ENCODE results near the gene HIRIP3.
"Not testable (repeated sequence)": the region's sequence is repeated elsewhere in the genome, so short reads cannot be mapped to it uniquely, and the experiment has no call there.

HIRIP3 gene

DNA sequence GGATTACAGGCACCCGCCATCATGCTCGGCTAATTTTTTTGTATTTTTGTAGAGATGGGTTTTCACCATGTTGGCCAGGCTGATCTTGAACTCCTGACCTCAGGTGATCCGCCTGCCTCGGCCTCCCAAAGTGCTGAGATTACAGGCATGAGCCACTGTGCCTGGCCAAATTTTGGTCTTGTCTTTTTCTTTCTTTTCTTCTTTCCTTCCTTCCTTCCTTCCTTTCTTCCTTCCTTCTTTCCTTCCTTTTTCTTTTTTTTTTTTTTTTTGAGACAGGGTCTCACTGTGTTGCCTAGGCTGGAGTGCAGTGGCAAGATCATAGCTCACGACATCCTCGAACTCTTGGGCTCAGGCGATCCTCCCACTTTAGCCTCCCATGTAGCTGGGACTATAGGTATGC, 20.0 kb upstream of the HIRIP3 start:
- DNase-seq: not testable (repeated sequence)

- DNase-seq: not testable (repeated sequence)
Measured at GRCh38 chr16:30012598-30012997, 17.2 kb upstream of the HIRIP3 start.

GRCh38 chr16:30011714-30012504, 16.5 kb upstream of the HIRIP3 start:
- no peak for DNase-seq

DNA sequence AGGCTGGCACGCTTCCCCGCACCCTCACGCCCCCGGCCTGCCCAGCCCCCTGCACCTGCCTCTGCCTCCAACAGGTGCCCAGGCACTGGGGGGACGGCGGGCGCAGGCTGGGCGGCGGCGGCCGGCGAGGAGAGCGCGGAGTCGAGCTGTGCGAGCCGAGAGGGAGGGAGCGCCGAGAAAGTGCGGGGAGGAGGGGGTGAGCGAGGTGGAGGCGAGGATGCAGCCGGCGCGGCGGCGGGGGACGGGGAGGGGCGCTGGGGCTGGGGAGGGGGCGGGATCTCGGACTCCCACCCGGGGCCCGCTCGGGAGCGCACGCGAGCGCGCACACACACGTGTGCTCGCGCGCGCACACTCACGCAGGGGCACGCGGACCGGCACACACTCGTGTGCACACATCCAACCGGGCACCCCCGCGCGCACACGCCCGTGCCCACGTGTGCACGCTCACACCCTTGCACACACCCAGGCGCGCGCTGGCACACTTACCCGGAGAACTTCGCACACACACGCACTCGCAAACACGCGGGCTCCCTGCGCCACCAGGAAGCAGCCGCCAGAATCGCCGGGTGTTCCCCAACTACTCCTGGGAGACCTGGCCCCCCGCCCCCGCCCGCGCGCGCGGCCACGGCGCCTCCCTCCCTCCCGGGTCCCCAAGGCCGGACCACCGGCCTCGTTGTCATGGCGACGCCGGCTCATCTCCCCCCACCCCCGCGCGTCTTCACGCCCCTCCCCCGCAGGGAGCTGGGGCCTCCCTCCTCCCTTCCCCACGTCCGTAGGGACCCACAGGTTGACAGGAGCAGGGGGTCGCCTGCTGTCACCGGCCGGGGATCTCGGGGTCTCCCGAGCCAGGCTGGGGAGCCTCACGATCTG, 15.7 kb upstream of the HIRIP3 start, which contains the start of gene DOC2A:
Gene DOC2A (minus strand): TSS at position 184 of the 870 bp plus-strand sequence. CDS start 805 bp downstream, outside the sequence.
- DNase-seq: peak; percentile 12

DNA sequence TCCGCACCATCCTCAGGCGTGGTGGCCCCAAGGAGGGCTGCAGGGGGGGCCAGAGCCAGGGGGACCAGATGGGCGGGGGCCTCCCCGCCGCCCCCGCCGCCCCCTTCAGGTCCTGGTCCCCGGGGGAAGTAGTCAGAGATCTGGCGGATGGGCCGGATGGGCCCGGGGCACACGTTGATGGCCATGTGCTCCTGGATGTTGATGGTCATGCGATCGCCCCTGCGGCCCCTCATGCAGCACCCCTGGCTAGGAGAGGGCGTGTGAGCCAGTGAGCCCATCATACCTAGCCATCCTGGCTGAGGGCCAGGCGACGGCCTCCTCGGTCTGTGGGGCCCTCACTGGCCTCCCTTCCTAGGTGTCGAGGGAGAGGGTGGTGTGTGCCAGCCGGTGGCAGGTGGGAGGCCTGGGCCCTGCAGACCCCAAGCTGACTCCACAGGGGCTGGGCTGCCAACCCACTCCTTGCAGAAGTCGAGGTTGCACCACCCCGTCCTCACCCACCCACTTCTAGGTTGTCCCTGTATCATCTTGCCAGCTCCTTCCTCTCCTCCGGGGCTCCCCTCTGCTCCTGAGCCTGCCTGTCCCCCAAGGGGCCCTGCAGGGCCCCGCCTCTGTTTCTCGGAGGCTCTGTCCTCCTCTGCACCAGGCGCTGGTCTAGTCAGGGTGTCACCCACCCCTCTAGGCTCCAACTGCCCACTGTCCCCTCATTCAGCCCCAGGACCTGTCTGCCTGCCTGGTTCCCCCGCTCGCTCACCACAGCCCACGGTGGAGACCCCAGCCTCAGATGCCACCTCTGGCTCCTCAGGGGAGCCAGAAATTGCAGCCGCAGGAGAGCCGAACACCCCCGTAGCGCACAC, 14.8 kb upstream of the HIRIP3 start:
- no peak for DNase-seq

DNA sequence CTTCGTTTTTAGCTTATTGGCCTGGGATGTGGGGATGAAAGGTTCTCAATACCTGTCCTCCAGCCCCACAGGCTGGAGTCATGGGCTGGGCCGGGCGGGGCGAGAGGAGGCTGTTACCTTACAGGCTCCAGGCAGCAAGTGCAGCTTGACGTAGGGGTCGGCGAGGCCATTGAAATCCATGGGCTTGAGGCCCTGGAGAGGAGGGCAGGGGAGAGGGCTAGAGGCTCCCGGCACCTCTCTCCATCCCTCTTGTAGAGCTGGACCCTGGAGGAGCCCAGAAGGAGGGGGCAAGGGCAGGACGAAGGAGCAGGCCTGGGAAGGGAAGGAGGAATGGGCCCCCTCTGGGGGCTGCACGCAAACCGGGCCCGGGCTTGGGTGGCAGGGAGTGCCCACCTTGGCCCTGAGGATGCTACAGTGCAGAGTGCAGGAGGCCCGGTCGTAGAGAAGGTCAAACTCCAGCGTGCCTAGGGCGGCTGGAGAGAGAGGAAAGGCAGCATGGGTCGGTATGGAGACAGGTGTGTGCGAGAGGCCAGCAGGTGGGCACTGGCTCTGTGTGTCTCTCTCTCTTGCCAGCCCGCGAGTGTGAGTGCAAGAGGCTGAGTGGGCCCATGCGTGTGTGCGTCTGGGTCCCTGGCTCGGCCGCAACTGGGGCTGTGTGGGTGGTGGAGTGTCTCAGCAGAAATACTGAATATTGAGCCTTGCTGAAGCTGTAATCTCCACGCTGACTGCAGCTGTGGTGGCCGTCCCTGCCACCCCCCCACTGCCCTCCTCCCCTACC, 13.9 kb upstream of the HIRIP3 start:
- DNase-seq: no peak

DNA sequence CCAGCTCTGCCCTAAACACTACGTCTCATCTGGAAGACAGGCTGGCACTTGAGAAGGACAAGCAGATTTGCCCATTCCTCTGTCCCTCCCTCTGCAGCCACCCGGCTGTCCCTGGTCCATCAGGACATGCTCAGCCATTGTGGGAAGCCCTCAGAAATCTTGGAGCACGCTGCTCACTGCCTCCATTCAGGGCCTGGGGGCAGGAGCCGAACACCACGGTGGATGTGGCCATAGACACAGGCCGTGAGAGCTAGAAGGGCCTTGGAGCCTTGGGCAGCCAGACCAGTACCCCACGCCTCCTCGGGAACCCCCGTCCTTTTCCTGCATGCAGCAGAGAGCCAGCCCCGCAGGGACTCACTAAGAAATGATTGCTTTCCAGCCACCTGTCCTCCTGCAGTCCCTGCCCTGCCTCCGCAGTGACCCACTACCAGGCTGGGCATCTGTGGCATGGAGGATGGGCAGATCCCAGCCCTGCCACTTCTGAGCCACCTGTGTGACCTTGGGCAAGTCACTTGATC, 12.0 kb upstream of the HIRIP3 start:
- no peak for DNase-seq

- DNase-seq: no peak
Measured at GRCh38 chr16:30006659-30007377, 11.4 kb upstream of the HIRIP3 start.

GRCh38 chr16:30006095-30006473, 10.7 kb upstream of the HIRIP3 start:
- no peak for DNase-seq

GRCh38 chr16:30005341-30006094, 10.1 kb upstream of the HIRIP3 start:
- peak; percentile 56 for DNase-seq

DNA sequence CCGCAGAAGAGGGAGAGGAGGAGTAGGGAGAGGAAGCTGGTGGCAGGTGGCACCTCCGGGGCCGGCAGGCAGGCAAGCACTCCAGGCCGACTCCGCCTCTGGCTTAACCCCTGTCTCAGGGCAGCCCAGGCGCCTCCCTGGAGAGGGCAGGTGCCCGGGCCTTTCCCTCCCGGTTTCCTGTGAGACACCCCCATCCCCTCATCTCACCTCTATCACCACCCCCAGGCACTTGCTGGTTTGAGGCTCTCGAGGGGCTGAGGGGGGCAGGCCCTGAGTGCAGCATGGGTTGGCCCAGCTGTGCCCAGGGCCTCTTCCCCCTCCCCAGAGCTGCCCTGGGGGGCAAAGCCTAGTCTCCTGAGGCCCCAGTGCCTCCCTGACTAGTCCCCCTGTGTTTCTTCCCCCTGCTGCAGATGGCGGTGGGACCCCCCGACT, 9.4 kb upstream of the HIRIP3 start:
- DNase-seq: no peak

DNA sequence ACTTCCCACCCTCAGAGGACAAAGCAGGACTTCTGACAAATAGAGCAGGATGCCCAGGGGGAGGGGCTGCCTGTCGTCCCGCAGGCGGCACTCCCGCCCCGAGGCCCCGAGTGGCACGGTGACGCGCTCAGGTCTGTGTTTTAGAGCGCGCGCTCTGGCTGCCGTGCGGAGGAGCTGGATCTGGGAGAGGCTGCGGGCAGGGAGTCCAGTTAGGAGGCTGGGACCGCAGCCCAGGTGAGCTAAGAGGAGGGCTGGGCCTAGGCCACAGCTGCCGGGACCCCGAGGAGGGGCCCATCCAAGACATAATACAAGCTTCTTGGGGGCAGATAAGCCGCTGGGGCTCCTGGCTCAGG, 9.0 kb upstream of the HIRIP3 start:
- no peak for DNase-seq

GRCh38 chr16:30003670-30004423, 8.4 kb upstream of the HIRIP3 start:
- no peak for DNase-seq

DNA sequence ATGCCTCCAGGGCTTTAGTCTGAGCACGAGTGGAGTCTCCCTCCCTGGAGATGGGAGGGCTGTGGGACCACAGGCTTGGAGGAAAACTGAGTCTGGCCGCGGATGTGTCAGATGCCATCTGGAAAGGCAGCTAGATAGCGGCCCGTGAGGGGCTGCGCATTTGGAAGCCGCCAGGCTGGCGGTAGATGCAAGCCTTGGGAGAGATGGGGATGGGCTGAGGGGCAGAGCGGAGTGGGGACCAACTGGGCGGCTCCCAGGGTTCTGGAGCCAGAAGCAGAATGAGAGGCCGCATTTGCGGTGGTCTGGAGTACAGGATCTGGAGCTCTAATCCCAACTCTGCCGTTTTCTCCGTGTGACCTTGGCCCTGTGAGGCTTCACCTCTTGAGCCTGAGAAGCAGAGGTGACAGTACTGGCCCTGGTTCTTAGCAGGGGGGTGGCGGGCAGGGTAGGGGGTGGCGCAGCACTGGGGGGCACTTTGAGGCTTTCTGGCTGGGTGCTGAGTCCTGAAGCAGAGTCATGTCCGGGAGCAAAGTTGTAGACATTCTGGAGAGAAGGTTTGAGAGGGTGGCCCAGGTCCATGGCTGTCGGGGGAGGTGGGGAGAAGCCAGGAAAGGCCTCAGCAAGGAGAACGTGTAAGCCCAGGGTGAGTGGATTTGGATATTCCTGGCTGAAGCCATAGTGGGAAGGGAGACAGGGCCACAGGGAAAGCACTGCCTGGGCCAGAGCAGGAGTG, 7.4 kb upstream of the HIRIP3 start:
- no peak for DNase-seq

DNA sequence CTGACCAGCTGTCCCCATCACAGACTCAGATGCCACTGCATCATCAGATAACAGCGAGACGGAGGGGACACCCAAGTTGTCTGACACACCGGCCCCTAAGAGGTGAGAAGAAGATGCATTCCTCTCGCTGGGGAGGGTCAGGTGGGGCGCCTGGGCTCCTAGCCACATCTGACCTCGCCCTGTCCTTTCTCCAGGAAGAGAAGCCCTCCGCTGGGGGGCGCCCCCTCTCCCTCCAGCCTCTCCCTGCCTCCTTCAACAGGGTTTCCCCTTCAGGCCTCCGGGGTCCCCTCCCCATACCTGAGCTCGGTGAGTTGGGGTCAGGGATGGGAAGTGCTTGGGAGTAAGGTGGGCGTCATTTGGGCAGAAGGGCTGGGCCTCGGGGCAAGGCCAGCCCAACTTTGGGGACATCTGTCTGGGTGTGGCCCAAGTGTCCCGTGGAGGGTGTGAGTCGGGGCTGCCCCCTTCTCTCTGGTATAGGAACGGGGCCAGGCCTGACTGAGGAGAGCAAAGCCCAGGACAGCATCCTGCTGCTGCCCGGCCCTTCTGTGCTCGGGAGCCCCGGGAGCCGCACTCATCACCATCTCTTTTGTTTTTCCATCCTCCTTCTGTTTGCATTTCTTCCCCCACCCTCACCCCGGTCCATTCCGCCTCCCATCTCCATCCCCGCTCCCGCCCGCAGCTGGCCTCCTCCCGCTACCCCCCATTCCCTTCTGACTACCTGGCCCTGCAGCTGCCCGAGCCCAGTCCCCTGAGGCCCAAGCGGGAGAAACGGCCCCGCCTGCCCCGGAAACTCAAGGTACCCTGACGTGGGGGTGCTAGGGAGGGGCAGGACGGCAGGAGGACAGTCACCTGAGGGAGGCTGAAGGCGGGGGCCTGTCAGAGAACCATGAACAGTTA, 5.6 kb upstream of the HIRIP3 start:
- DNase-seq: no peak

GRCh38 chr16:29999605-30000004, 4.2 kb upstream of the HIRIP3 start:
- no peak for DNase-seq

DNA sequence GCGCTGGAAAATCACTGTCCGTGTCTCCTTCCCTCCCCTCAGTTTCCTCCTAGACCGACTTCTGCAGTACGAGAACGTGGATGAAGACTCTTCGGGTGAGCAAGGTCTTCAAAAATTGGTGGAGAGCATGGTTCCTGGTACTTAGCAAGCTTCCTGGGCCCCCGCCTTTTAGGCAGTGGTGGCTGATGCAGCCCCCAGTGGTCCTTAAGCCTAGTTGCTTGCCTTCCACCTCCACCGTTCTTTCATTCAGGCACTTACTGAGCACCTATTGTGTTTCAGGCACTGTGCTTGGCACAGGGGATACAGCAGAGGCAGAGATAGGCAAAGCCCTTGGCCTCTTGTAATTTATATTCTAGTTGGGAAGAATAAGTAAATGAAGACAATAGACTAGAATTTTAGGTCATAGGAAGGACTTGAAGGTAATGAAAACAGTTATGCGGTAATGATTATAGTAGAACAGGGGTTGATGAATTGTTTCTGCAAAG, 1.4 kb upstream of the HIRIP3 start:
- no peak for DNase-seq

Data from CD4-positive, alpha-beta T cell treated with Interleukin-21 for 1 hour (primary cell).